ENCODE data around the gene TSPAN19. TPM values are rescaled to one million over a fixed set of nuclear protein-coding genes. Genes with fewer than 3 reads are reported as not detected.

Gene TSPAN19
- not detected for total RNA-seq

DNA sequence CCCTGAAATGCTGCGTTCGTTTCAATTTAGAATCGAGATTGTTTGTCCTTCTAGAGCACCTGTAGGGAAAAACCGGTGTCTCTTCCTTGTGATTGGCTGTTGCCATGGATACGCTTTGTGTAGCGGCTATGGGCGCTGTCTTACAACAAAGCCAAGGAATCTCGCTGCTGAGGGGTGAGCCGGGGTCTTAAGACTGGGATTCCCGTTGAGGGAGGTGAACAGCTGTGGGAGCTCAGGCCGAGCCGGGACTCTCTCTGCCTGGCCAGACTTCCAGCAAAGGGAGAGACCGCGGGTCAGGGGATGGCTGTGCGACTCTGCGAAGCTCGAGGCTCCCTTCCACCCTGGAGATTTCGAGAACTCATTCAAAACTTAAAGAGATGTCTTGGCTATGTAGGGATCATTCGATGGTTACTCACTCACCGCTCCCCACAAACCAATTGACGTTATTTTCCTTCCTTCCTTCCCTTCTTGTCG, at the start of gene TSPAN19, which contains the start of gene LRRIQ1:
TSS of gene TSPAN19 (minus strand) at position 44 of the 474 bp plus-strand sequence. CDS start 6,331 bp downstream, outside the sequence.
TSS of gene LRRIQ1 (plus strand) at position 118 of the 474 bp plus-strand sequence. CDS start 1,826 bp downstream, outside the sequence.
- CTCF ChIA-PET = no interaction called here
- H3K4me1 Mint-ChIP-seq = no peaks in the 10 kb centered on the region
- H3K27me3 Mint-ChIP-seq = no peaks in the 10 kb centered on the region
- H3K36me3 Mint-ChIP-seq (ENCODE audit: low read depth) = no peaks in the 10 kb centered on the region
- no peaks in the 10 kb centered on the region for H3K9me3 Mint-ChIP-seq
- DNase-seq = peak; percentile 21
- H3K4me3 Mint-ChIP-seq = peak within 1 kb of the TSS; percentile 48
- H3K27ac Mint-ChIP-seq = no peak within 1 kb of the TSS
- POLR2A ChIA-PET = no interaction called here

DNA sequence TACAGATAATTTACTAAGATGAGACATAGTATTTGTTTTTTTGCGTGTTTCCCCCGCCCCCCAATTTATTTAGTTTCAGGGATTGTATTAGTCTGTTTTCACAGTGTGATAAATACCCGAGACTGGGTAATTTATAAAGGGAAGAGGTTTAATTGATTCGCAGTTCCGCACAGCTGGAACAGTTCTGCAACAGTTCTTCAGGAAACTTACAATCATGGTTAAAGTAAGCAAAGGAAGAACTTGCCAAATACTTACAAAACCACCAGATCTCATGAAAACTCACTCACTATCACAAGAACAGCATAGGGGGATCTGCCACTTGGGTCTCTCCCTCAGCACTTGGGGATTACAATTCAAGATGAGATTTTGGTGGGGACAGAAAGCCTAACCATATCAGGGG, 49.0 kb upstream of the TSPAN19 start:
- Mint-ChIP-seq H3K27me3 (no peaks in the 10 kb centered on the region), H3K4me3 (no peak overlapping the region), H3K36me3 (ENCODE audit: low read depth) (no peaks in the 10 kb centered on the region), H3K27ac (no peak overlapping the region), H3K9me3 (peaks cover 2% of the 10 kb centered on the region), H3K4me1 (no peaks in the 10 kb centered on the region)
- no peak for DNase-seq
- CTCF ChIA-PET = no interaction called here
- POLR2A ChIA-PET = no interaction called here

DNA sequence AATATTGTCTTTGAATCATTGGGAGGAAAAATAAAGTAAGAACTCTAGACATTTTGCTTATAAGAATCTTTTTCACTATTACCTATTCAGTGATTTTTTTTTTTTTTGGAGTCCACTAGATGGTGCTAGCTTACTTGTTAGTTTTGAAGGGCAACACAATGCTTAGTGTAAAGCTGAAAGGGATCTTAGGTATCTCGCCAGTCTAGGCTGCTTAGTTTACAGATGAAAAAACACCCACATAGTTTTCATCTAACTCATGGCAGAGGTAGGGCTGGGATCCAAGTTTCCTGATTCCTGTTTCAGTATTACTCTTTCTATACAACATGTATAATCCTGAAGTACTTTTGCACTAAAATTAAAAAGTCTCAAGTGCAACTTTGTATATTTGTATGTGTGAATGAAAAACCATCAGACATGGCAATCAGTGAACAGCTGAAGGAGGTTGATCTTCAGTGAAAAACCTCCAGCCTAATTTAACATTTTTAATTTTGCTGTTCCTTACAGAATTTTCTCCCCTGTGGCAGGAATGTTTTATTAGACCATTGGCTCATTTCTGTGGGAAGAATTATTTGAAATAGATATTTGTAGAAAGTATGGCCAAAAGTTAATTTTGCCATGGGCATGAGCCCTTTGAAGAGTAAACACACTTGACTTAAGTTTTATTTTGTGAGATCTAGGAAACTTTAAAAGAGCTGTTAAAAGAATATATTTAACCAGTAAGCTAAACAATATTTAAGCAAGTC, 40.8 kb upstream of the TSPAN19 start:
- ChIA-PET CTCF (no interaction called here), POLR2A (no interaction called here)
- H3K36me3 Mint-ChIP-seq (ENCODE audit: low read depth) = no peaks in the 10 kb centered on the region
- H3K9me3 Mint-ChIP-seq = no peaks in the 10 kb centered on the region
- H3K27ac Mint-ChIP-seq = no peak overlapping the region
- no peaks in the 10 kb centered on the region for H3K27me3 Mint-ChIP-seq
- DNase-seq = no peak
- no peak overlapping the region for H3K4me3 Mint-ChIP-seq
- H3K4me1 Mint-ChIP-seq = no peaks in the 10 kb centered on the region

DNA sequence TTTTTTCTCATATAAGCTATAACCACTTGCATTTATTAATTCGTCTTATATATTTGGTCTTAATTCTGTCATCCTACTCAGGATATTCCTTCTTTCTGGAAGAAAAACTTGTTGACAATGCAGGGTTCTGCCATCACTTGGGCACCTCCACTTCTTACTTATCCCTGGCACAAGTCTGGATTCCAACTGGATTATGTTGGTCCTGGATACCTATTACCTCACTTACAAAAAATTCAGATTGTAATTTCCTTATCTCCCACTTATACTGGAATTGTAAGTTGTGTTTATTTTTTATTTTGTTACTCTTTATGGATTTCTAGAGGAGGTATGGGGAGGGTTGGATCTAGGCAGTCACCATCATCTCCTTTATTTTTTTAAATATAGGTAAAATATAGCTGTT, 36.7 kb upstream of the TSPAN19 start:
- POLR2A ChIA-PET = no interaction called here
- CTCF ChIA-PET = no interaction called here
- no peaks in the 10 kb centered on the region for H3K9me3 Mint-ChIP-seq
- H3K4me1 Mint-ChIP-seq = no peaks in the 10 kb centered on the region
- DNase-seq = no peak
- H3K27ac Mint-ChIP-seq = no peak overlapping the region
- no peaks in the 10 kb centered on the region for H3K36me3 Mint-ChIP-seq (ENCODE audit: low read depth)
- H3K27me3 Mint-ChIP-seq = no peaks in the 10 kb centered on the region
- no peak overlapping the region for H3K4me3 Mint-ChIP-seq

DNA sequence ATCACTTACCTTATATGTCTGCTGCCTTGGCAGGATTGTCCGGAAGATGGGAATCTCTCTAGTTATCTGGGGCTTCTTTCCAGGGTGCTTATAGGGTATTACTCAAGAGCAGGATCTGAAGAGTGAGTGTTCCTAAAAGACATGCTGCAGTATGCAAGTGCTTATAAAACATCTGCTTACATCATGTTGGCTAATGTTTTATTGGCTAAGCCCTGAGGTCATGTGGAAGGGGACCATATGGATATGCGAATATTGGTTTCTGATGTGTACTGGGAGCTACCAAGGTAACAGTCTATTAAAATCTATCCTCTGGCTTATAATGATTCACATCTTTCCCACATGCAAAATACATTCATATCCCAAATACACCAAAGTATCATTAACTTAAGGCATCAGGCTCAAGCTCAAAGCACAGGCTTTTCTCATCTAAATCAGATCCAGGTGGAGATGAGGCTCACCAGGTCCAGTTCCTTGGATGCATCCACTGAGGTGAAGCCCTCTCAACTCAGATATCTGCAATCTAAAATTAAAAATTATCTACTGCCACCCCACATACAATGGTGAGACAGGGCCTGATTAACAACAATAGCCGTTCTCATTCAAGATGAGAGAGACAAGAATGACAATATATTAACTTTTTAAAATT, 29.9 kb upstream of the TSPAN19 start:
- POLR2A ChIA-PET = no interaction called here
- Mint-ChIP-seq H3K4me1 (no peaks in the 10 kb centered on the region), H3K27ac (no peak overlapping the region), H3K9me3 (no peaks in the 10 kb centered on the region), H3K27me3 (no peaks in the 10 kb centered on the region), H3K4me3 (no peak overlapping the region), H3K36me3 (ENCODE audit: low read depth) (no peaks in the 10 kb centered on the region)
- CTCF ChIA-PET = no interaction called here
- no peak for DNase-seq

DNA sequence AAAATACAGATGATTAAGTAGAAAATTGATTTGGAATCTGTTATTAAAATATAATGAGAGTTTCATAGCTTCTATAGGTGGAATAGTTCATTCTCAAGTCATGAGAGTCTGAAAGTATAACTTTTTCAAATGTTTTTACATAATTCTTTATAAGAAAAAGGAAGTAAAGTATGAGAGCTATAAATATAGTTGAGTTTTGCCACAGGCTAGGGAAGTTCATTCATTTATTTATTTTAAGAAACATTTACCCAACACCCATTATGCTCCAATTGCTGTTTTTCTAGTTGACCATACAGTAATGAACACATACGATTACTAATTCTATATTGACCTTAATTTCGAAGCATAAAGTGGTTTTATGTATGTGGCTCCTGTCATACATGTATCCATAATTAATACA, 24.8 kb upstream of the TSPAN19 start:
- Mint-ChIP-seq H3K4me1 (no peaks in the 10 kb centered on the region), H3K36me3 (ENCODE audit: low read depth) (no peaks in the 10 kb centered on the region), H3K27ac (no peak overlapping the region), H3K27me3 (no peaks in the 10 kb centered on the region), H3K9me3 (no peaks in the 10 kb centered on the region), H3K4me3 (no peak overlapping the region)
- no peak for DNase-seq
- ChIA-PET CTCF (no interaction called here), POLR2A (no interaction called here)

DNA sequence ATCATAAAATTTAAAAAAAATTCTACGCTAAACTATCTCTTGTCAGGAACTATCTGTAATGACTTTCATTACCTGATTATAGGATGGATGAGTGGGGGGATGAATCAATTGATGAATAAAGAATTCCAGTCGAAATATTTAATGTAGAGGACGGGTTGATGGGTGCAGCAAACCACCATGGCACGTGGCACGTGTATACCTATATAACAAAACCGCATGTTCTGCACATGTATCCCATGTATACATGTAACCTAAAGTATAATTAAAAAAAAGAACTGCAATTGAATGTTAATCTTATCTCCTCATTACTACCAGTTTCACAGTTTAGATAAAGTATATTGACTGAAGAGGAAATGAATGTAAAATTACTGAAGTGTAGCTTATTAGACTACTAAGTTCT, 23.5 kb upstream of the TSPAN19 start:
- Mint-ChIP-seq H3K27me3 (no peaks in the 10 kb centered on the region), H3K9me3 (no peaks in the 10 kb centered on the region), H3K27ac (no peak overlapping the region), H3K4me3 (no peak overlapping the region), H3K4me1 (no peaks in the 10 kb centered on the region), H3K36me3 (ENCODE audit: low read depth) (no peaks in the 10 kb centered on the region)
- POLR2A ChIA-PET = no interaction called here
- no peak for DNase-seq
- CTCF ChIA-PET = interaction anchor here (1.8 kb wide), 1 partner anchor 11 kb away, joined by 6 read pairs; no protein-coding TSS in a partner anchor

DNA sequence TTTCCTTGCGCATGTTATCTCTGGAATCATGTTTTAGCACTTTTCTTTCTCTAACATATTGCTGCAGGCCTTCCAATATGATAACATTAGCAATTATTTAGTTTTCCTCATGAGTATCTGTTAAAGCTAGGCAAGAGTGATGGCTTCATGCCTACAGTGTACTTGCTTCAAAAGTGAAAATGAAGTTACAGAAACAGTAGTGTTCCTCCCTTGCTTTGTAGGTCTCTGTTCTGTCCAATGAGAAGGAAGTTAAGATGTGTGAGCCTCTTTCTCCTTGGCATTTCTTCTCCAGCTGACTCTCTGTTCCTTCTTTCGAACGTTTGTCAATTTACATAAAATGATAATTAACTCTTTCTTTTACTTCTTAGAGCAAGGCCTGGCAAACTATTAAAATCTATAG, 22.3 kb upstream of the TSPAN19 start:
- Mint-ChIP-seq H3K9me3 (no peaks in the 10 kb centered on the region), H3K36me3 (ENCODE audit: low read depth) (no peaks in the 10 kb centered on the region), H3K4me3 (no peak overlapping the region), H3K27me3 (no peaks in the 10 kb centered on the region), H3K4me1 (no peaks in the 10 kb centered on the region), H3K27ac (no peak overlapping the region)
- ChIA-PET CTCF (interaction anchor here (0.9 to 2.1 kb wide), 3 partner anchors 9 to 183 kb away, joined by 4 to 6 read pairs (median 5); no protein-coding TSS in a partner anchor), POLR2A (no interaction called here)
- no peak for DNase-seq

DNA sequence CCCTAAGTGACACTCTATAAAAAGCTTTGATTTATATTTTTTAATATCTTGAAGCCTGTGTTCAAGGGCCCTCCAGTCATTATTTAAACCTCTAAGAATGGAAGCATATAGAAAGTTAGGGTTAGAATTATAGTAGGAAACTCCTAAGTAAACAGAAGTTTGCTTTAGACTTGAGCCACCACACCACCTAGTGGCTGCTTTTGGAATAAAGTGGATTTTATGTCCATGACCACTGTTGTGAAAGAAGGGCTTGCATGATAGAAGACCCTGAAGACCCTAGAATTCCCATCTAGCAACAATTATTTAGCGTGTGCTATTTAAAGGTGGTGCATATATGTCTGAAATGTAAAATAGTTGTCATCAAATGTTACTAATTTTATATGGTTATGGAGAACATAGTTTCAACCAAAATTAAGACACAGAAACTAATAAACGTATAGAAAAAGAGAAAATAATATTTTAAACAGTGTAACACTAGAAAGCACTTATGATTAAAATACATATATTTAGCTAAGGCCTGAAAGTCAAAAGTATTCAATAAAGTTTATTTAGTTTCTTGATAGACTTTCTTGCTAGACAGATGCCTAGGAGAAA, 21.4 kb upstream of the TSPAN19 start:
- H3K4me3 Mint-ChIP-seq = no peak overlapping the region
- peak; percentile 17 for DNase-seq
- no peaks in the 10 kb centered on the region for H3K4me1 Mint-ChIP-seq
- H3K9me3 Mint-ChIP-seq = no peaks in the 10 kb centered on the region
- H3K27ac Mint-ChIP-seq = no peak overlapping the region
- CTCF ChIA-PET = interaction anchor here (1.4 to 2.1 kb wide), 3 partner anchors 8 to 183 kb away, joined by 5 to 6 read pairs (median 5); no protein-coding TSS in a partner anchor
- no peaks in the 10 kb centered on the region for H3K36me3 Mint-ChIP-seq (ENCODE audit: low read depth)
- H3K27me3 Mint-ChIP-seq = no peaks in the 10 kb centered on the region
- POLR2A ChIA-PET = no interaction called here

DNA sequence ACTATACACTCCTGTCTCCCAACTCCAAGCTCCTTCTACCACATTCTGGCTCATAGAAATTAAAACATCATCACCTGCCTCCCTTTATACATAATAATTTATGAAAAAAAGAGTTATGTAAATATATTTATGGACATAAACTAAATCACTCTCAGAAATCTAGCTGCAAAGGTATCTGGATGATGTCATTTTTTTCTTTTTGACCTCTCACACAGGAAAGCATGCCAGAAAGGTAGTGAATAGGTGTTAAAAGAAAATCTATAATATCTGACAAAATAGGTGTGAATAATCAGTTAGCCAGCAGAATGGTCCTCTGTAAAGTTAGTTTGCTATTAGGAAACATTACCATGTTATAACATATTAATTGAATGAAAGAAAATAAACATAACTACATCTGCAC, 7.8 kb upstream of the TSPAN19 start:
- no peaks in the 10 kb centered on the region for H3K9me3 Mint-ChIP-seq
- no peak overlapping the region for H3K27ac Mint-ChIP-seq
- no peaks in the 10 kb centered on the region for H3K4me1 Mint-ChIP-seq
- no peaks in the 10 kb centered on the region for H3K27me3 Mint-ChIP-seq
- ChIA-PET POLR2A (no interaction called here), CTCF (no interaction called here)
- H3K36me3 Mint-ChIP-seq (ENCODE audit: low read depth) = no peaks in the 10 kb centered on the region
- no peak overlapping the region for H3K4me3 Mint-ChIP-seq
- no peak for DNase-seq

DNA sequence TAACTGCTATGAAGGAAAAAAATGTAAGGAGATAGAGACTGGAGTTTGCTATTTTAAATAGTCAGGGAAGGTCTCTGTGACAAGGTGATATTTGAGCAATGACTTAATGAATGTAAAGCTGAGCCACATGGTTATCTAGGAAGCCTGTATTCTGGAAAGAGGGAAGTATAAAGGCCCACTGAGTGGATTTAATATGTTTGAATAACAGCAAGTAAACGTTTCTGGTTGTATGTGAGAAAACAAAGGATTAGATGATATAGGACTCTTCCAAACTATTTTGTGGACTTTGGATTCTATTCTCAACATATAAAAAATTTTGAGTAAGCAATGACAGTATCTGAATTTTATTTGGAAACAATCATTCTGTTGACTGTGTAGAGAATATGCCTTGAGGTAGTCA, 5.3 kb upstream of the TSPAN19 start:
- H3K4me3 Mint-ChIP-seq = no peak overlapping the region
- H3K27me3 Mint-ChIP-seq = no peaks in the 10 kb centered on the region
- H3K27ac Mint-ChIP-seq = no peak overlapping the region
- H3K36me3 Mint-ChIP-seq (ENCODE audit: low read depth) = no peaks in the 10 kb centered on the region
- H3K4me1 Mint-ChIP-seq = no peaks in the 10 kb centered on the region
- no peaks in the 10 kb centered on the region for H3K9me3 Mint-ChIP-seq
- DNase-seq = no peak
- ChIA-PET POLR2A (no interaction called here), CTCF (no interaction called here)

DNA sequence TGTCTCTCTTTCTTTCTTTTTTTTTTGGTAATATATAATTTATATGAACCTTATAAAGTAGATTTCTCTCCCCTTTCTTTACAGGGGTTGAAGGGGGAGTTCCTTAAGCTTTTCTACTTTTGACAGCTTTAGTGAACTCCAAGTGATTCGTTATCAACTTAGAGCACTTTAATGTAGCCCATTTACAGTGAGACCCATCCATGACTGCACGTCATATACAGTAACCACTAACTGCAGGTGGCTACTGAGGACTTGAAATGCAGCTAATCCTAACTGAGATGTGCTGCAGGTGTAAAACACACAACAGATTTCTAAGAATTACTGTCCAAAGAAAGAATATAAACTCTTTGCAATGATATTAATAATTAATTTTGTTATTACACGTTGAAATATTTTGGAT, 656 bp upstream of the TSPAN19 start:
- CTCF ChIA-PET = no interaction called here

DNA sequence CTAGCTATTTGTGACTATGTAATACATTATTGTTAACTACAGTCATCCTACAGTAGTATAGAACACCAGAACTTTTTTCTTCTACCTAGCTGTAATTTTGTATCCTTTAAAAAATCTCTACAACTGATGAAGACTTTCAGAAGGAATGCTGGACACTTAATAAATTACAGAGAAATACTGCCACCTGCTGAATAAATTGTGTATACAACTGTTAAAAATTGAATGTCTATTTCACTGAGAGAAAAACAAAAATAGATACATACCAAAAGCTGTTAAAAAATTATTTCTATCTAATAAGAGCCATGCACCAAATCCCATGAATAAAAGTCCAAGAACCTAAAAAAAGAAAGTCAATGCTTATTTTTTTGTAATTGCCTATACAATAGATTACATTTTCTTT, 6.6 kb downstream of the TSPAN19 start:
- DNase-seq = no peak
- Mint-ChIP-seq H3K4me3 (no peak overlapping the region), H3K36me3 (ENCODE audit: low read depth) (no peaks in the 10 kb centered on the region), H3K4me1 (no peaks in the 10 kb centered on the region), H3K9me3 (no peaks in the 10 kb centered on the region), H3K27me3 (no peaks in the 10 kb centered on the region), H3K27ac (no peak overlapping the region)
- CTCF ChIA-PET = interaction anchor here (1.0 to 2.8 kb wide), 6 partner anchors 9 to 155 kb away, joined by 3 to 47 read pairs (median 4); no protein-coding TSS in a partner anchor
- POLR2A ChIA-PET = no interaction called here

More for the DNA sequence above, 656 bp upstream of the TSPAN19 start:
- Mint-ChIP-seq H3K36me3 (ENCODE audit: low read depth) (no peaks in the 10 kb centered on the region), H3K4me3 (peak overlapping the region; percentile 48), H3K27me3 (no peaks in the 10 kb centered on the region), H3K9me3 (no peaks in the 10 kb centered on the region), H3K4me1 (no peaks in the 10 kb centered on the region), H3K27ac (no peak overlapping the region)
- POLR2A ChIA-PET = no interaction called here
- no peak for DNase-seq

All from activated CD4-positive, alpha-beta memory T cell treated with anti-CD3 and anti-CD28 coated beads, Interleukin-2, amount 10 ng/mL, durations not matched to agents 7 days and 5 days (primary cell).